NCI-H2227 treated with DMSO at 0.1 percent for 48 hours (cell line): Measurements from ENCODE around the gene STX16.
"Not testable (repeated sequence)": the region's sequence is repeated elsewhere in the genome, so short reads cannot be mapped to it uniquely, and the experiment has no call there.

ENCODE experiments used
- DNase-seq: peaks from one replicate; lab custom pipeline; 2025; lab: John Stamatoyannopoulos, UW

STX16 gene

DNA sequence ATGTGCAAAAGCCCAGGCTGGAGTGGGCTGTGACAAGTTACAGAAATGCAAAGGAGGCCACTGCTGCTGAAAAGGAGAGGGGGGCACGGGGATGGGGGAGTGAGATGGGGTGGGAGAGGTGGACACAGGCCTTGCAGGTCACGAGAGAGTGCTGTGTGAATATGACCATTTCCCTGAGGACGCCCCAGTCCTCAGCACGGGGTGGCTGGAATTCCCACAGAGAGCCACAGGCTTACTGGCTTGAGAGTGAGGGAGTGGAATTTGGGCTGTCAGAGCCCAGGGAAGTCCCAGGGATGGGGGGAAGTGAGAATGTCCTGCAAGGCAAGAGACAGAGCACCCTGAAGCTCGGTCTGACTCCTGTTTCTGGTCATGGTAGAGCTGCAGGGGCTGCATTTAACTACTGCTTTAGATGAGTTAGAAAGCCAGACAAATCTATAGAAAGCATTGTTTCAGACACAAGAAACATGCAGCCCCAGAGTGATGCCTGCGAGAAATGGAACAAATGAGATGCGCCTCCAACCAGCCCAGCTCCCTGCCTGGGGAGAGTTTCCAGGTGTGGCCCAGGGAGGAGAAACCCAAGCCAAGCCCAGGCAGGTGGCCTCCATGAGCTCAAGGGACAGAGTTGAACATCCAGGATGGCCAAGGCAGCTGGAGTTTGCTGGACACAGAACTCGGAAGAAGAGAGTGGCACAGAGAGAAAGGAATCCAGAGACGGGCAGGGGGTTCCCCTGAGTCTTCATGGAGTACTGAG is 72.0 kb downstream of the STX16 start:
- DNase-seq = no peak

DNA sequence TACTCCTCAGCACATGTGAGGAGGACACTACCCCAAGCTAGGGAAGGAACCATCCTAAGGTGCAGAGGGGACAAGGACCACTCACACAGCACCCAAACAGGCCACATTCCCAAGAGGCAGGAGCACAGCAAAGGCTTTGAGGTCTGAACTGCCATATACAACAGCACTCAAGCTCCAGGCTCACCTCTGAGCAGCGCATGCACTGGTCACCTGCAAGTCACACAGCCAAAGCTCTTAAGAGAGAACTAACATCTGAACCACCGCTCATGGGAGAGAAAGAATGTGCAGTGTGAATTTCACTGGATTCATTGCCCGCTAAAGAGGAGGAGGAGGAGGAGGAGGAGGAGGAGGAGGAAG is 72.5 kb downstream of the STX16 start:
- no peak for DNase-seq

DNA sequence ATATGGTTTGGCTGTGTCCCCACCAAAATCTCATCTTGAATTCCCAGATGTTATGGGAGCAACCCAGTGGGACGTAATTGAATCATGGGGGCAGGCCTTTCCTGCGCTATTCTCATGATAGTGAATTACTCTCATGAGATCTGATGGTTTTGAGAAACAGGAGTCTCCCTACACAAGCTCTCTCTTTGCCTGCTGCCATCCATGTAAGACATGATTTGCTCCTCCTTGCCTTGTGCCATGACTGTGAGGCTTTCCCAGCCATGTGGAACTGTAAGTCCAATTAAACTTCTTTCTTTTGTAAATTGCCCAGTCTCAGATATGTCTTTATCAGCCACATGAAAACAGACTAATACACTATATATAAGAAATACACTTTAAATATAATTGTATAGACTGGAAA is 75.1 kb downstream of the STX16 start:
- DNase-seq = not testable (repeated sequence)
